ENCODE measurements around the gene DZIP3. TPM values are rescaled to one million over a fixed set of nuclear protein-coding genes. Genes with fewer than 3 reads are reported as not detected.

DZIP3 gene
- total RNA-seq, 1 experiment from 2014 or later, result 25.3 TPM

GRCh38 chr3:108705045-108705444 is 115.5 kb downstream of the DZIP3 start (continued):
- no peak for TF ChIP-seq ATF6 (CRISPR knock-in tag; IDR thresholded peaks at IDR 0.05)
- no peak for TF ChIP-seq ZNF416 (CRISPR knock-in tag; IDR thresholded peaks at IDR 0.05)
- no peak for TF ChIP-seq NR3C1 (CRISPR knock-in tag; conservative IDR thresholded peaks at IDR 0.05; ENCODE audit: low read depth)
- TF ChIP-seq NR1H2 (CRISPR knock-in tag; IDR thresholded peaks at IDR 0.05), result no peak
- TF ChIP-seq SMAD3 (CRISPR knock-in tag; IDR thresholded peaks at IDR 0.05; ENCODE audit: borderline replicate concordance), result no peak
- no peak for TF ChIP-seq SMAD4 (CRISPR knock-in tag; IDR thresholded peaks at IDR 0.05)
- no peak for TF ChIP-seq ESRRA (CRISPR knock-in tag; IDR thresholded peaks at IDR 0.05; ENCODE audit: borderline replicate concordance)
- no peak for TF ChIP-seq ZNF317 (CRISPR knock-in tag; IDR thresholded peaks at IDR 0.05; ENCODE audit: borderline replicate concordance, low read depth)
- TF ChIP-seq RELA (CRISPR knock-in tag; IDR thresholded peaks at IDR 0.05; ENCODE audit: borderline replicate concordance), result no peak
- TF ChIP-seq OVOL2 (CRISPR knock-in tag; IDR thresholded peaks at IDR 0.05; ENCODE audit: borderline replicate concordance), result no peak
- no peak for TF ChIP-seq ZNF396 (CRISPR knock-in tag; IDR thresholded peaks at IDR 0.05; ENCODE audit: borderline replicate concordance)

GRCh38 chr3:108713009-108713516 is 123.5 kb downstream of the DZIP3 start:
- ATAC-seq (no peak), DNase-seq (ENCODE audit: low spot score) (no peak)
- ChIA-PET CTCF (no interaction called here), POLR2A (no interaction called here)
- H3K4me1 Mint-ChIP-seq, result no peaks in the 10 kb centered on the region
- H3K27ac Mint-ChIP-seq, result no peak overlapping the region
- no peaks in the 10 kb centered on the region for H3K36me3 Mint-ChIP-seq
- no peaks in the 10 kb centered on the region for H3K27me3 Mint-ChIP-seq (ENCODE audit: low read depth)
- H3K4me3 Mint-ChIP-seq, result no peak overlapping the region
- H3K9me3 Mint-ChIP-seq, result no peaks in the 10 kb centered on the region
- TF ChIP-seq IRF1 (CRISPR knock-in tag; IDR thresholded peaks at IDR 0.05) (no peak), ZNF263 (CRISPR knock-in tag; IDR thresholded peaks at IDR 0.05; ENCODE audit: low read depth) (no peak), E2F5 (CRISPR knock-in tag; IDR thresholded peaks at IDR 0.05) (no peak), ZNF416 (CRISPR knock-in tag; IDR thresholded peaks at IDR 0.05) (no peak), NFATC4 (CRISPR knock-in tag; IDR thresholded peaks at IDR 0.05) (no peak), FOXP4 (CRISPR knock-in tag; IDR thresholded peaks at IDR 0.05) (no peak), ATF3 (CRISPR knock-in tag; conservative IDR thresholded peaks at IDR 0.05) (no peak), ZNF138 (CRISPR knock-in tag; conservative IDR thresholded peaks at IDR 0.05) (no peak), TEAD1 (CRISPR knock-in tag; IDR thresholded peaks at IDR 0.05) (no peak), HMGXB4 (CRISPR knock-in tag; IDR thresholded peaks at IDR 0.05) (no peak), CBFB (CRISPR knock-in tag; IDR thresholded peaks at IDR 0.05; ENCODE audit: low read depth) (no peak), ZNF425 (CRISPR knock-in tag; conservative IDR thresholded peaks at IDR 0.05) (no peak), NFYB (CRISPR knock-in tag; conservative IDR thresholded peaks at IDR 0.05; ENCODE audit: low read depth) (no peak)

Measured in WTC11 (cell line).